ENCODE data around the gene STX18. TPM values are rescaled to one million over a fixed set of nuclear protein-coding genes. Genes with fewer than 3 reads are reported as not detected.
"Not testable (repeated sequence)": the region's sequence is repeated elsewhere in the genome, so short reads cannot be mapped to it uniquely, and the experiment has no call there.

Gene STX18
- total RNA-seq, 1 donor from 2014 or later, result 13.6 TPM

DNA sequence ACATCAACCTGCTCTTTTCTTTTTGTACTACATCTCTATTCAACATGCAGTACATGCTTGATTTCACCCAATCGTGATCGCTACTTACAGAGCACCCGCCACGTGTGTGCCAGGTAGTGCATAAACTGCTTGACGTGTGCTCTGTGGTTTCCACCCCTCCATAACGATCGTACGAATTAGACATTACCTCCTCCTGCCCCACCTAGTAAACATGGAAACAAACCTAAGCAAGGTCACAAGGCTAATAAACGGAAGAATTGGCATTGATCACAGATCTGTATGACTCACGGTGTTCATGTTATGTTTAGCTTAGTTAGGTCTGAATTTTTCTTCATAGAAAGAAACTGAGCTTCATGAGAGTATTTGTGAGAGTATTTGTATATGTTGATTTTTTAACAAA is 64.1 kb downstream of the STX18 start:
- no peak for ATAC-seq

GRCh38 chr4:4477391-4477790 is 64.5 kb downstream of the STX18 start:
- no peak for ATAC-seq

DNA sequence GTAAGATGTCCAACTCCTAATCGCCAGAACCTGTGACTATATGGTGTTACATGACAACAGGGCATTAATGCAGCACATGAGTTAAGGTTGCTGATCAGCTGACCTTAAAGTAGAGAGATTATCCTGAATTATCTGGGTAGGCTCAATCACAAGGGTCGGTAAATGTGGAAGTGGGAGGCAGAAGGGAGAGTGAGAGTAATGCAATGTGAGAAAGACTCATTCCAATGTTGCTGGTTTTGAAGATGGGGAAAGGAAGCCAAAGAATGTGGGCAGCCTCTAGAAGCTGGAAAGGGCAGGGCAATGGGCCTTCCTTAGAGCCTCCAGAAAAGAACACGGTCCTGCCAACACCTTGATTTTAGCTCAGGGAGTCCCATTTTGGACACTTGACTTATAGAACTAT is 67.4 kb downstream of the STX18 start:
- ATAC-seq, result no peak

GRCh38 chr4:4472344-4472958 is 69.4 kb downstream of the STX18 start:
- no peak for ATAC-seq

GRCh38 chr4:4471195-4471594 is 70.7 kb downstream of the STX18 start:
- no peak for ATAC-seq

DNA sequence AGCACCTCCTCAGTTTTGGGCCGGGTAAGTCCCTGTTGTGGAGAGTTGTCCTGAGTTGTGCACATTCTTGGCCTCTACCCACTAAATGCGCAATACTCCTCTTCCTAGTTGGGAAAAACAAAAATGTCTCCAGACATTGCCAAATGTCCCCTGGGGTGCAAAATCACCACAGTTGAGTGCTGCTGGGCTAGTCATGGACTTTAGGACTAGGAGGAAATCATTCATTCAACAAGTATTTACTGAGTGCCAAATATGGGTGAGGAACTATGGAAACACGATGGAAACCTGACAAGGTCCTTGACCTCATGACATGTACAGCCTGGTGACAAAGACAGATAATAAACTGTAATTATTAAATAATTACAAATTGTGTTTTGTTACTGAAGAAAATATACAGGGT is 71.6 kb downstream of the STX18 start:
- no peak for ATAC-seq

GRCh38 chr4:4465238-4465637 is 76.6 kb downstream of the STX18 start:
- ATAC-seq, result not testable (repeated sequence)

DNA sequence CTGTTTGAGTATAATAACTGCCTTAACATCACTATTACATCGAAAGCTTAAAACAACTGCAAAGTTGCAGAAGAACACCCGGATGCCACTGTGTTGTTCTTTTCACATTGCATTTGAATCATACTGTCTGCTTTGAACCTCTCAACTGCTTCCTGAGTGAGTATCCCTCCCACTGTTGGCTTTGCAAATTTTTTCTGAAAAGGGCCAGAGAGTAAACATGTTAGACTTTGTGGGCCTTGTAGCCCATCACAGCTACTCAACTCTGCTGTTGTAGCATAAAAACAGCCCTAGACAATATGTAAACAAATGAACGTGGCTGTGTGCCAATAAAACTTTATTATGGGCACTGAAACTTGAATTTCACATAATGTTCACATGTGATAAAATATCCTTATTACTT is 78.9 kb downstream of the STX18 start:
- ATAC-seq, result no peak

DNA sequence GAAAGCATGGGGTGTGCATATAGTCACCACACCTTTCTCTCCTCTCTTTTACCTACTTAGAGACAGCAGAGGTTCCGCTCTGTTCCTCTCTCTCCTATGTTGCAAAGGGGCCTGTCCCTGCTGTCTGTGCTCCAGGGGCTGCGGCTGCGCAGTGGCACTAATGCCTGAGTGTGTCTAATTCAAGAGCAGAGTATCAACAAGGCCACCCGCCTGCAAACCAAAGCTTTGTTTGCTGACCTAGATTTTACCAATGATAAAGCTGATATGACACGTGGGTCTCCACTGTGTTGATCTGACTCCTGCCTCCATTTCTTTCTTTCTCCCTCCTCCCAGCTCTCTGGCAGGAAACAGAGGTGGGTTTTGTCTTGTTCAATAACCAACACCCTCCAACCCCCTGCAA is 80.0 kb downstream of the STX18 start:
- peak; percentile 10 for ATAC-seq

DNA sequence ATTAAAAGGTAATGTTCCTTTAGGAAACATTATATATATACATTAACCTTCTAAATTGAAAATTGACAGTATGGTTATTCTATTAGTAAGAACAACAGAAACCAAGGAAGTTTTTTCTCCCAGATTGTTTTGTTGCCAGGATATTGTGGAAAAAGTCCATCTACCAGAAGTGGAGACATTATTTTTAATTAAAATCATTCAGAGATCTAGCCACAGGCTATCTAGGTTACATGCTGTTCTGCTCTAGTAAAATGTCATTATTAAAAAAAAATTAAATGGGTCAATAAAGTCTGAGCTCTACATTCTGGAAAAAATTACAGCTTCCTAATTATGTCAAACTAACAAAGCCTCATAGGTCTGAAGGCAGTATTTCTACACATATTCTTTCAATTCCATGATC is 80.7 kb downstream of the STX18 start:
- ATAC-seq, result no peak

- no peak for ATAC-seq
These were observed 81.1 kb downstream of the STX18 start for GRCh38 chr4:4460759-4461158.

DNA sequence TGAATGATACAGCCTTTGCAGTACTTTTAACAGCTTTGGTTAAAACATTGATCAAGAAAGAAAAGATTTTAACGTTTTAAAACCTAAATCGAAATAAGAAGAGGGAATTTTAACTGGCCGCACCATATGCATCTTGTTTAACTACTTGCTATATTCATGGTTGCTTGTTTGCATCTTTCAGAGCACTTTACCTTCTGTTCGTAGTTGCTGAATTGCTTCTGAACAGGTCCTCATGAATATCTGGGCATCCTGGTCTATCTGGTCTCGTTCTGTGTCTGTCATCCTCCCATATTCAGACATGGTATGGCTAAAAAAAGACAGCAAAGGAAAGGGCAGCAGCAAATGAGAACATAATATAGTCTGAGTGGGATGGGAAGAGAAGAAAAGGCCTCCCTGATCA is 82.7 kb downstream of the STX18 start:
- no peak for ATAC-seq

DNA sequence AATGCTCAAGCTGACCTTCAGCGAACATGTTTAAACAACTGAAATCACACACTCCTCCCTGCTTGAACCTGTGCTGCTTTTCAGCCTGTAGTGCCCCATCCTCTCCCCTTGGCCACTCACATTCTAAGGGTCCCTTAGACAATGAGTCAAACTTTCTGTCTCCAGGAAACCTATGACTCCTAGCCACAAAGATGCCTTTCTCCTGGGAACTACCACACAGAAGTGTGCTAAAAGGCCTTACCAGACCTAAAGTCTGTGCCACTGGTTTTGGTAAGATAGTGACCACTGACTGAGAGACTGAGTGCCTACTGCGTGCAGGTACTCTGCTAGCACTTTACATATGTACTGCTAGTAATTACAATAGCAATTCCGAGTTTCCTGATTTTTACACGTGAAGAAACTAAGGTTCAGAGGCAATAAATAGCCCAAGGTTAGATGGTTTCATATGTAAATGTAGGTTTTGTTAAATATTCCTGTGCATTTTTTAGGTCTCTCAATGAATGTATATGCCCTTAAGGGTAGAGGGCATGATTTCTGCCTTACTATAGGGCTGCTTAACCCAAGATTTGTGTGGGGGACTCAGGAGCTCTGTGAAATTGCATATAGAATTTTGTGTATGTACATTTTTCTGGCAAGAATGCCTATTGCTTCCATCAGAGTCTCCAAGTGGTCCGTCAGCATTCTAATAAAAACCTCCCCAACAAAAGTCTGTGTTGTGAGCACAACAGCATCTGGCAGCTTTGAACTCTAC is 83.9 kb downstream of the STX18 start:
- ATAC-seq, result no peak

GRCh38 chr4:4456816-4457578 is 84.9 kb downstream of the STX18 start:
- no peak for ATAC-seq

DNA sequence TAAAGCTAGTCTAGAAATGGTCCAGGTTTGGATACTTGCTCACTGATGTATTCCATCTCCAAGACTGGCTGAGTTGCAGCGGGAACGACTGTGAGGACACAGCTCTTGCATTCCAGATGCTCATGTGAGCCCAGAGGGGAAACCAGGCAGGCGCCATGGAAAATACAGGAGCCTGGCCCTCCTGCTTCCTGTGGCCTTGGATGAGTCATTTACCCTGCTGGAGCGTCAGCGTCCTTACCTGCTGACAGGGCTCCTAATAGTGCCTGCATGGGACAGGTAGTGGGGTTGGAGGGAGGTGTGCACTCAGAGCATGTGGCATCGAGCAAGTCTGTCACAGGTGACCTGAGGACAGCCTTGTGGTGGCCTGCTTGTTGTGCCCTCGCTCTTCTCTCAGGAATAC is 85.5 kb downstream of the STX18 start:
- peak; percentile 8 for ATAC-seq

- no peak for ATAC-seq
These were observed 86.5 kb downstream of the STX18 start for GRCh38 chr4:4455210-4455865.

GRCh38 chr4:4446434-4446833 is 95.4 kb downstream of the STX18 start:
- no peak for ATAC-seq

GRCh38 chr4:4443821-4444220 is 98.0 kb downstream of the STX18 start:
- ATAC-seq, result no peak

DNA sequence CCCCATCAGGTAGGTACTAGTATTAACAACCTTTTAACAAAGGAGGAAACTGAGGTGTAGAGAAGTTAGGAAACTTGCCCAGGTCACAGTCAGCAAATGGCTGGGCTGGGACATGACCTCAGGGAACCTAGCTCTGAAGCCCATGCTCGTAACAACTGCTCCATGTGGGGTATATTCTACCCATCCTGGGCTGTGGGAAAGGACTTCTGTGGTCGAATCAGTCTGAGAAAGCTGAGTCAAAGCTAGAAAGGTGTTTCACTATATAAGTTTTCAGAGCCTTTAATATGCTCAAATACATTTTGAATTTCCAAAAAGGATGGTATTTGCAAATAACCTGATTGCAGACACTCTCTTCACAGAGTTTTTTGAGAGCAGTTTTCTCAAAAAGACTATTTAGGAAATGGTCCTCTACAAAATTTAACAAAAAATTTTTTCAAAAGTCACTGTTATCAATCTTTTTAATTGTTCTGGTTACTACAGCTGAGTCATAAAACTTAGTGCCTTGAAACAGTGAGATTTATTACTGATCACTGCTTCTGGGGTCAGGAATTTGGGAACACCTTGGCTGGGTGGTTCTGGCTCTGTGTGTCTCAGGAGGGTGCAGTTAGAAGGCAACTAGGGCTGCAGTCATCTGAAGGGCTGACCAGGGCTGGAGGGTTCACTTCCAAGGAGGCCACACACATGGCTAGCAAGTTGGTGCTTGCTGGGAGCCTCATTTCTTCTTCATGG is 101.4 kb downstream of the STX18 start:
- no peak for ATAC-seq

- ATAC-seq, result no peak
These were observed 102.1 kb downstream of the STX18 start for GRCh38 chr4:4439782-4440181.

DNA sequence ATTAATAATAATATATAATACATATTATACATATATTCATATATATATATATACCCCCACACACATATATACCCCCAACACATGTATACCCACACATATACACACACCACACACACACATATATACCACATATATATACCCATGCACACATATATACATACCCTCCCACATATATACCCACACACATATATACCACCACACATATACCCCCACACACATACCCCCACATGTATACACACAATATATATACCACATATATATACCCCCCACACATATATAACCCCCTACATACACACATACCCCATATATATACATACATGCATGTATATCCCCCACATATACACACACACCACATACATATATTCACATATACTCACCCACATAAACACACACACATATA is 103.0 kb downstream of the STX18 start:
- ATAC-seq, result no peak

DNA sequence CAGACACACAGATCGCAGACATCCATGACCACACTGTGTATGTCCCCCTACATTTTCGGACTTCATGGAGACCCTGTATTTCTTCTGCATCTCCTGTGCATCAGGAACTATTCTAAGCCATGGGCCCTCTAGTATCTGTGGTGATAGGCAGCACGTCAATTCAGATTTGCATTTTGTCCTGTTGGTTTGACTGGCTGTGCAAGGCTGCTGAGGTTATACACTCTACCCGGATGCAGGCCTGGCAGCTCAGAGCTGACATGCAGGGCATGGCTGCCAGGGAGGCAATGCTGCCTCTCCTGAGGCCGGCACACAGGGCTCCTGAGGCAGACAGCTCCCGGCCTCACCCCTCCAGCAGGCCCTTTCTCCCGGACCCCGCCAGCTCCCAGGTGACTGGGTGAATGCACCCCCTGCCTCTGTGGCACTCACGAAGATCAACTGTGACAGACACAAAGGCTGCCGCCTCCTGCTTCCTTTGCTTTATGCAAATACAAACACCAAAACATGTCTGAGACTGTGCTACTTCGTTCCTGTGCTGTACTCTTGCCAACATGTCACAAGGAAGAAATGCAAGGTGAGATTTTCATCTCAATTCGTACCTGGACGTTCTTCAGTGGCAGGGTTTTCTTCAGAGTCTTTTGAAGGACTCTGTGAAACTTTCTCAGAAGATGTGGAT is 103.9 kb downstream of the STX18 start:
- ATAC-seq, result no peak

Measured in esophagus mucosa (tissue), 1 donor.